ENCODE results near the gene SERPINH1.
A peak's percentile ranks its signal among the peaks of the same experiment; 100 is the strongest.

SERPINH1 gene

DNA sequence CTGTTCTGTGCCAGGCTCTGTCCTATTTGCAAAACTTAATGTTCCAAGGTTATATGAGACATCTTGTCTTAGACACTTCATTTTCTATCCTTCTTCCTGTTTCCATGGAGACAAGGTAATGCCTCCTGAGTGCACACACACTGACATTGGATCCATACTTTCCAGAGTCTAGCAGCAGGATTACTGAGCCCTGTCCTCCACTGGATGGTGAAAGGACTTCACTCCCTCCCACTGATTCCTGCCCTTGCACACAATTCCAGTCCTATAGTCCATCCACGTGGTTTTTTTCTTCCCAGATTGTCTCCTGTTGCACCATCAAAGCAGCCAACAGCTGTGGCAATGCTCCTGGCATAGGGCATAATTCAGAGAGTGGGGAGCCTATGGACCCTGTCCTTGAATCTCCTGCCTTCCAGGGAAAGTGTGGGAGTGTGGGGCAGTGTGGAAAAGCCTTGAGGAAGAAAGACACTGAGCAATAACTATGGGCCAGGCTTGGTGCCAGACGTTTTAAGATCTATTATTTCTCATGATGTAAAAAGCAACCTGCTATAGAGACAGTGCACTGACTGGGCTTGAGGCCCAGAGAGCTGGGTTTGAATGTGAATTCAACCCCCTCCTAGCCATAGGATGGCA, 31.3 kb downstream of the SERPINH1 start:
- no peak for DNase-seq (ENCODE audit: insufficient read length)
- TF ChIP-seq POLR2AphosphoS5 (IDR thresholded peaks at IDR 0.05; ENCODE audit: low read depth, low read length) = no peak
- no peak for TF ChIP-seq POLR2A (IDR thresholded peaks at IDR 0.05; ENCODE audit: low read depth, low read length)
- TF ChIP-seq TAF1 (IDR thresholded peaks at IDR 0.05; ENCODE audit: borderline replicate concordance, low read depth, low read length) = no peak
- no peak for FAIRE-seq

DNA sequence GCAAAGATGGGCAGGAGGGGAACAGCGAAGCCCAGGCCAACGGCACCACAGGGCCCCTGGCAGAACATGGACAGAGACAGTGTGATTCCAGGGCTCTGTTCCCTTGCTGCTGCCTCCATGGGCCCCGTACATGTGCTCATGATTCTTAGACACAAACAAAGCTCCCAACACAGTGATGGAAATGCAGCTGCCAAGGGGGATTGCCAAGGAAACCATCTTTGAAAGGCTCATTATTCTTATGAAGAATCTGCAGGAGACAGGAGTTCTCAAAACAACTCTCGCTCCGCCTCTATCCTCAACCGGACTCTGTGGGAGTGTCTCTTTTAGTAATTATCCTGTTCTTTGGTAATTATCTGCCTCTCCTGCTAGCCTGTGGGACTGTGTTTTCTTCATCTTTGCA, 32.2 kb downstream of the SERPINH1 start:
- no peak for TF ChIP-seq TAF1 (IDR thresholded peaks at IDR 0.05; ENCODE audit: borderline replicate concordance, low read depth, low read length)
- TF ChIP-seq POLR2A (IDR thresholded peaks at IDR 0.05; ENCODE audit: low read depth, low read length) = no peak
- no peak for TF ChIP-seq POLR2AphosphoS5 (IDR thresholded peaks at IDR 0.05; ENCODE audit: low read depth, low read length)
- FAIRE-seq = no peak

DNA sequence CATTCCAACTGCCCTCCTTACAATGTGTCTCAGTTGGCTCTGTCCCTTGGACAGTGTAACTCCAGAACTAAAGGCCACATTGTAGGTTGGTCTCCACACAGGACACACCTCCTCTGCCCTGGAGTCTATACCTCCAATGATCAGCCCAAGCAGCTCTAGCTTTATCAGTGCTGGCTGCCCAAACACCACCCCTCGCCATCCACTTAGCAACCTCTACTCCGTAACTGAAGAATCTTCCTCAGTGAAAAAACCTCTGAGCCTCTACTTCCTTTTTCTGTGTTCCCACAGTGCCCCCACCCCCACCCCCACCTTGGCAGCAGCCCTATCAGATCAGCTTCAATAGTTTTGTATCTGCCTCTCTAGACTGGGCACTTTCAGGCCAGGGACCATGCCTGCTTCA, 33.4 kb downstream of the SERPINH1 start:
- FAIRE-seq = no peak
- DNase-seq (ENCODE audit: insufficient read length) = no peak
- TF ChIP-seq TAF1 (IDR thresholded peaks at IDR 0.05; ENCODE audit: borderline replicate concordance, low read depth, low read length) = no peak
- TF ChIP-seq POLR2A (IDR thresholded peaks at IDR 0.05; ENCODE audit: low read depth, low read length) = no peak
- no peak for TF ChIP-seq POLR2AphosphoS5 (IDR thresholded peaks at IDR 0.05; ENCODE audit: low read depth, low read length)

More for the DNA sequence above, 32.2 kb downstream of the SERPINH1 start:
- DNase-seq (ENCODE audit: insufficient read length) = no peak

DNA sequence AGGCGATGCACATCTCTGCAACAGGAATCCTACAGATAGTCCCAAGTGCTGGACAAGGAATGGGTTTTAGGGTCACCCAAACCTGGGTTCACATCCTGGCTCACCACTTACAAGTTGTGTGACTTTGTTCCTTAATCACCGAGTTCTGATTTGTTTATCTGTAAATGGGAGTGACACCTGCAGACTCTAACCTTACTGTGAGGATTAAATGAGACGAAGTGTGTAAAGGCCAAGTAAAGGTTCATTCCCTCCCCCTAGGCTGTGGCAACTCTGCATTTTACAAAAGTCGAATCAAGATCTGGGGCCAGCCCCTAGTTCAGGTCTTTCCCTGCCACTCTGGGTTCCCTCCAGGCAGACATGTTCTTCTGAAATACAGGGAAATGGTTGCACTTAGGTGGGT, 34.9 kb downstream of the SERPINH1 start:
- FAIRE-seq (no peak), DNase-seq (ENCODE audit: insufficient read length) (no peak)
- TF ChIP-seq TAF1 (IDR thresholded peaks at IDR 0.05; ENCODE audit: borderline replicate concordance, low read depth, low read length) (no peak), POLR2A (IDR thresholded peaks at IDR 0.05; ENCODE audit: low read depth, low read length) (no peak), POLR2AphosphoS5 (IDR thresholded peaks at IDR 0.05; ENCODE audit: low read depth, low read length) (no peak)

DNA sequence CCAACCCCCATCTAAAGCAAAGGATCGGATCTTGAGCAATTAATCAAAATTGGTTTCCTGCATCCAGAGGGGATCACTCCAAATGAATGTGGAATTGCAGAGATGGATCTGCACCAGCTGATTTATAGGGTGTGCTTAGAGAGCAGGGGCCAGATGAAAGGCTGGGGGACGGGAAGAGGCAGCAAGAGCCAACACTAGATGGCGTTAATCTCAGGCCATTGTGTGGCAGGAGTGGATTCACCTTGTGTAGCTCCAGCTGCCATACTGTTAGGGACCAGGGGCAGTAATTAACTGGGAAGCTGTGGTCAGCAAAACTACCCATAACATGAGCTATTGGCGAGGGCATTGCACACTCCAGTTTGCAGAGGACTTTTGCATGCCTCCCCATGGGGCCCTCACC, 35.6 kb downstream of the SERPINH1 start:
- no peak for TF ChIP-seq POLR2A (IDR thresholded peaks at IDR 0.05; ENCODE audit: low read depth, low read length)
- TF ChIP-seq POLR2AphosphoS5 (IDR thresholded peaks at IDR 0.05; ENCODE audit: low read depth, low read length) = no peak
- TF ChIP-seq TAF1 (IDR thresholded peaks at IDR 0.05; ENCODE audit: borderline replicate concordance, low read depth, low read length) = no peak
- FAIRE-seq (peak; percentile 61), DNase-seq (ENCODE audit: insufficient read length) (no peak)

DNA sequence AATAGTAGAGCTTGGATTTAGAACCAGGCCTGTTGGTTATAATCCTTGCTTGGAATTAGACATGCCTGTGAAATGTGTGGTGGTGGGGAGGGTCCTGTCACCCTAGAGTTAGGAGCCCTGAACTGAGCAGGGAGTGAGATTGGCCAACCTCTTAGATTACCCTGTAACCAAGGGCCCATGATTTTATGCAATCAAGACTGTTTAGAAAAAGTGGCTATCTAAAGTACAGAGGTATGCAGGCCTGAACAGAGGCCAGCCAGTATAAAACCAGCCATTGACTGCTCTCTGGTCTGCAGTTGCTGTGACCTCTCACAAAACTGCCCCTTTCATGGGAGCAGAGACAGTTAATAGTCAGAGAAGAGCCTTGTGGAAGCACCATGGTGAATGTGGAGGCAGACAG, 36.2 kb downstream of the SERPINH1 start:
- TF ChIP-seq POLR2A (IDR thresholded peaks at IDR 0.05; ENCODE audit: low read depth, low read length) = no peak
- no peak for TF ChIP-seq TAF1 (IDR thresholded peaks at IDR 0.05; ENCODE audit: borderline replicate concordance, low read depth, low read length)
- TF ChIP-seq POLR2AphosphoS5 (IDR thresholded peaks at IDR 0.05; ENCODE audit: low read depth, low read length) = no peak
- FAIRE-seq (no peak), DNase-seq (ENCODE audit: insufficient read length) (no peak)

DNA sequence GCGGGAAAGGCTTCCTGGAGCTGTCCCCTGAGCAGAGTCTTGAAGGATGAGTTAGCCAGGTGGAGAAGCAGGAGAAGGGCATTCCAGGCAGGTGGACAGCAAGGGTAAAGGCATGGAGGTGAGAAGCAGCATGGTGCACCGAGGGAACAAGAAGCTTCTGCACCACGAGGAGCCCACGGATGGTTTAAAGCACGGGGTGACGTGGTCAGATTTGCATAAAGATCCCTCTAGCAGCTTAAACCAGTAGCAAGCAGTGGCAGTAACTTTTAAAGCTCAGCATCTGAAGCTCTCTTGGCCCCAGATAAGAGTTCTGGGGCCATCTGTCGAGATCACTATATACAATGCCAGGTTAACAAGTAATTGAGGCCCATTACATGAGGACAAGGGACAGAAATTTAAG, 36.8 kb downstream of the SERPINH1 start:
- DNase-seq (ENCODE audit: insufficient read length) = no peak
- FAIRE-seq = peak; percentile 27
- TF ChIP-seq TAF1 (IDR thresholded peaks at IDR 0.05; ENCODE audit: borderline replicate concordance, low read depth, low read length) (no peak), POLR2A (IDR thresholded peaks at IDR 0.05; ENCODE audit: low read depth, low read length) (no peak), POLR2AphosphoS5 (IDR thresholded peaks at IDR 0.05; ENCODE audit: low read depth, low read length) (no peak)

DNA sequence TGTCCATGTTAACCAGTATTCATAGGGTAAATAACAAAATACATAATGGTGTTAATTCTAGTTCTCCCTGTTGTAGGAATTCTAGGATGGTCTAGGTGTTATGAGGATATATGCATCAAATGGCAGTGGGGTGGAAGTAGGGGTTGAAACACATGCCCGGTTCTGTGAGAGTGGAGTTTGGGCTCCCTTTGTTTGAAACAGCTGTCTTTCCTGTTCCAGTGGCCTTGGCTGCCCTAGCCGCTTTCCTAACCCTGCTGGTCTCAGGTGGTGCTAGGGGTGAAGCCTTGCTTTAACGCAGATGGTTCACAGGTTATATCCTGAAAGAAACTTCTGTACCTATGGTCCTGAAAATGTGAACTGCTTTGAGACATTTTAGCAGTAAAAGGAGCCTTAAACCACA, 38.3 kb downstream of the SERPINH1 start:
- DNase-seq (ENCODE audit: insufficient read length) (no peak), FAIRE-seq (no peak)
- TF ChIP-seq POLR2AphosphoS5 (IDR thresholded peaks at IDR 0.05; ENCODE audit: low read depth, low read length) (no peak), POLR2A (IDR thresholded peaks at IDR 0.05; ENCODE audit: low read depth, low read length) (no peak), TAF1 (IDR thresholded peaks at IDR 0.05; ENCODE audit: borderline replicate concordance, low read depth, low read length) (no peak)

DNA sequence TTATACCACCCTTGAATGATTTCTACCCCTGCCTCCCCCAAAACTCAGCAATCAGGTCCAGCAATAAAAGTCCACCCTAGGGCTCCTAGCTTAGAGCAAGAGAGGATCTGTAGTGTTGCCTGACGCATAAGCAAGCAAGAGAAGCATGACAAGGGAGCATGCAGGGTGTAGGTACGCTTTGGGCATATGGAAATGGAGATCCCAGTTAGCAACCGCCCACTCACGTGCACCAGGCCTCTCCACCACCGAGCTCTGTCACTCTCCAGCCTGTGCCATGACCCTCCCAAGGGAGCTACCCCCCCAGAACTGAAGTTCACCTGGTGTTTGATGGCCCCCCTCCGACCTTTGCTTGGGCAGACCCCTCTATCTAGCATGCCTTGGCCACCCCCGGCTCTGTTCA, 39.4 kb downstream of the SERPINH1 start:
- FAIRE-seq (no peak), DNase-seq (ENCODE audit: insufficient read length) (no peak)
- no peak for TF ChIP-seq POLR2AphosphoS5 (IDR thresholded peaks at IDR 0.05; ENCODE audit: low read depth, low read length)
- TF ChIP-seq POLR2A (IDR thresholded peaks at IDR 0.05; ENCODE audit: low read depth, low read length) = no peak
- no peak for TF ChIP-seq TAF1 (IDR thresholded peaks at IDR 0.05; ENCODE audit: borderline replicate concordance, low read depth, low read length)

DNA sequence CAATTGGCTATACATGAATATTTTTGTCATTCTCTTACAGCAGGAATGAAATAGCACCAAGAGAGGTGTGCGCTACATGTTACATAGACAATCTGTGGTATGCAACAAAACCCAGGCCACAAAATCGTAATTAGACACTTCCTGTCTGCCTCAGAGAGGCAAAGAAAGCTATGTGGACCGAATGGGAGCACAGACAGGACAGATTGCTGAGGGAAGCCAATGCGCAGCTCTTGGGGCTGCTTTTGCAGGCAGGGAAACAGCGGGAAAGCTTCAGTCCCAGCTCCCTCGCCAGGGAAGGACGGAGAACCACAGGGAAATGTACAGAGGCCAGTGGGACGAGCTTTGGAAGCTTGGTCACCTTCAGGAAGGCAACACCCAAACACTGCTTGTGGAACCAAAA, 40.9 kb downstream of the SERPINH1 start:
- DNase-seq (ENCODE audit: insufficient read length) (no peak), FAIRE-seq (no peak)
- TF ChIP-seq POLR2AphosphoS5 (IDR thresholded peaks at IDR 0.05; ENCODE audit: low read depth, low read length) = no peak
- TF ChIP-seq TAF1 (IDR thresholded peaks at IDR 0.05; ENCODE audit: borderline replicate concordance, low read depth, low read length) = no peak
- no peak for TF ChIP-seq POLR2A (IDR thresholded peaks at IDR 0.05; ENCODE audit: low read depth, low read length)

DNA sequence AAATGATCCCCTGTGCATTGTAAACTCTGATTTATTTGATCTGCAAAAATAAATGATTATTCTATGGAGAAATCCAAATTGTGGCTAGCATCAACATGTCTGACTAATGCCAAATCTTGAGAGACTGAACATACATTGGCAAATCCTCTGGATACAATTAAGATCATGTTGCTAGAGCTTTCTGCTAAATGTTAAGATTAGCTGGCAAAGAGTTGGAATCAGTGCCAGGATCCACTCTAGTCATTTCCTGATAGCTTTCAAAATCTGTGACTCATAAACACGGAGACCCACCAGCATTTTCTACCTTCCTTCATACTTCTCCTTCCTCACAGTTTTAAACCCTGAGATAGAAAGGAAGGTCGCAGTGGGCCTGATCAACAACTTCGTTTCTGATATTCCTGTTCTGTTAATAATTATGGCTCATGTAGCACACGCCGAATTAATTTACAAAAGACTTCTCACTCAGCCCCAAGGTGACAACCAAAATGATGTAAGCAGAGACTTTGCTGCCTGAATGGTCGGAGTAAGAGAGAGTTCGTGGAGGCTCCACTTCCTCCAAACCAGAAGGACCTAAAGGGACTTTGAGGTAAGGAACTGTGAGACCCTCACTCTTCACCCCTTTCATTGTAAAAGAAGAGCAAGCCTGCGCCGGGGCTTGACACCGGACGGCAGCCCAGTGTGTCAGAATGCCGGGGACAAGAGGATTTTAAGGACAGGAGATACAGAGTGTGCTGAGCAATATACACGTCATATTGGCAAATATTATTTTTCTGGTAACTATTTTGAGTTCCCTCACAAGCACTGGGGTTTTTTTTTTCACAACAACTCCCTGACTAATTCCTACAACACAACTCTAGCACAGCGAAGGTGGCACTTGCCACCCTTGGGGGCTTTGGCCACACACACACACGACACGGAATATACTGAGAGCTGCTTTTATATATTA, 42.0 kb downstream of the SERPINH1 start:
- DNase-seq (ENCODE audit: insufficient read length) (no peak), FAIRE-seq (no peak)
- TF ChIP-seq POLR2A (IDR thresholded peaks at IDR 0.05; ENCODE audit: low read depth, low read length) = no peak

DNA sequence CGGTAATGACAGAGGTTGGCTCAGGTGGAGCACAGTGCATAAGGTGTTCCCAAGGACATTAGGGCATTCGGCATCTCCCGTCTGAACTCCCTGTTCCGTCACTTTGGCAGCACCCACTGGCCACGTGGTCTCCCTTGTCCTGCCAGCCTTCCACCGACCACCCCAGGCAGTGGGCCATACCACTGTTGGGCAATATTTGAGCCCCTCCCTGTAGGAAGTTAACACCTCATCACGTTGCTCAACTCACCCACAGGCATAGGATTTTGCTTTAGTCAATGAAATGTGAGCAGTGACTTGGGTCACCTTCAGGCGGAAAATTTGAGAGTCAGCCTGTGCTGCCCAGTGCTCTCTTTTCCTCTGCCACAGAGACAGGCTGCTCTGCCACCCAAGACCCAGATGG, 44.0 kb downstream of the SERPINH1 start:
- no peak for FAIRE-seq

More for the DNA sequence above, 44.0 kb downstream of the SERPINH1 start:
- no peak for DNase-seq (ENCODE audit: insufficient read length)
- no peak for TF ChIP-seq POLR2A (IDR thresholded peaks at IDR 0.05; ENCODE audit: low read depth, low read length)
- no peak for TF ChIP-seq TAF1 (IDR thresholded peaks at IDR 0.05; ENCODE audit: borderline replicate concordance, low read depth, low read length)
- TF ChIP-seq POLR2AphosphoS5 (IDR thresholded peaks at IDR 0.05; ENCODE audit: low read depth, low read length) = no peak
